Small intestine (tissue), 7 donors: ENCODE results near the gene OTUB2. TPM values are rescaled to one million over a fixed set of nuclear protein-coding genes. Genes with fewer than 3 reads are reported as not detected.

Experiments
- DNase-seq, 2 donors: peaks; one replicate each; pipeline versions ENCODE4 v3.0.0 to v3.0.0-alpha.2; 2013
- FAIRE-seq: peaks from 2 replicates; lab custom pipeline; 2012; peaks lifted over from hg19 to GRCh38; lab: Jason Lieb, UNC
- H3K27ac ChIP-seq, 3 donors: one replicate each; pipeline ENCODE4 v1.5.1; 2013; ENCODE audit warnings: low read length in 2 of 3, mild to moderate bottlenecking in 2 of 3, control low read depth in 1 of 3, inconsistent platforms in 1 of 3, low read depth in 1 of 3, moderate library complexity in 1 of 3
- H3K27me3 ChIP-seq, 3 donors: one replicate each; pipeline ENCODE4 v1.6.1; 2013; ENCODE audit warnings: low read length in 3 of 3, inconsistent platforms in 1 of 3; ENCODE audit not compliant: control insufficient read depth in 3 of 3, insufficient read depth in 3 of 3
- H3K36me3 ChIP-seq, 3 donors: one replicate each; pipeline ENCODE4 v1.6.1; 2013; ENCODE audit warnings: low read length in 3 of 3, inconsistent platforms in 1 of 3, low read depth in 1 of 3, mild to moderate bottlenecking in 1 of 3, moderate library complexity in 1 of 3; ENCODE audit not compliant: control insufficient read depth in 3 of 3, insufficient read depth in 2 of 3
- H3K4me1 ChIP-seq, 3 donors: one replicate each; pipeline ENCODE4 v1.6.1; 2013; ENCODE audit warnings: low read length in 2 of 3, inconsistent platforms in 1 of 3, low read depth in 1 of 3, mild to moderate bottlenecking in 1 of 3, moderate library complexity in 1 of 3; ENCODE audit not compliant: control insufficient read depth in 3 of 3, insufficient read depth in 2 of 3
- H3K4me3 ChIP-seq, 3 donors: one replicate each; pipeline ENCODE4 v1.5.1; 2013; ENCODE audit warnings: low read length in 3 of 3, control low read depth in 1 of 3, inconsistent platforms in 1 of 3, low read depth in 1 of 3, mild to moderate bottlenecking in 1 of 3, moderate library complexity in 1 of 3
- H3K9me3 ChIP-seq, 2 donors: one replicate each; pipeline ENCODE4 v1.6.1; 2013; ENCODE audit warnings: low read depth in 1 of 2, low read length in 1 of 2; ENCODE audit not compliant: control insufficient read depth in 2 of 2, insufficient read depth in 1 of 2
- WGBS, 3 donors: extraction: QIAGEN DNeasy Blood & Tissue Kit; methylation state at CpG; one replicate each; pipeline ENCODE4 v1.1.7; 2013; 5-methylcytosine and 5-hydroxymethylcytosine counted together
- polyA plus RNA-seq, 4 donors: library from polyadenylated mRNA; stranded (reverse) in 3 of 4; unstranded in 1 of 4; fragments of 200-250 nt in 3 of 4; fragments of 120-200 nt in 1 of 4; gene quantifications; one replicate each; pipeline versions ENCODE4 v1.2.1 to v1.2.3, GENCODE V29; 2013
- donor health status: healthy with polysubstance abuse.
- donor health status: control.
- donor health status: control.
- donor health status: Bipolar disorder and iron deficiency.
- donor health status: healthy.

The OTUB2 gene
- polyA plus RNA-seq, 4 donors, result 0.22 to 1.4 (median 0.74) TPM

DNA sequence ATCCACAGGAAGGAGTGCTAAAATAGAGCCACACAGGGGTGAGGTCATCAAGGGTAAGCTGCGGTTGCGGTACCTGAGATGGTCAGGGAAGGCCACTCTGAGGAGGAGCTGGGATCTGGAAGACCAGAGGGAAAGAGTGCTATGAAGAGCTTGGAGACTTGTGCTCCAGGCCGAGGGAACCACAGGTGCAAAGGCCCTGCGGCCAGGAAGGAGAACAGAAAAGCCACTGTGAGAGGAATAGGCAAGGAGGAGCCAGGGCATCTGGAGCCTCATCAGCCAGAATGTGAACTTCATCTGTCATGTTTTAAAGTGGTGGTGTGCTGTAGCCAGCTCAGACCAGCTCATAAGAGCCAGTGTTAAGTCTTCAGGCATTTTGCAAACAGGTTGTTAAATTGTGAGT is 34.5 kb upstream of the OTUB2 start:
- no peak for FAIRE-seq
- H3K4me1 ChIP-seq, result no peaks in the 10 kb centered on the region
- no peak overlapping the region for H3K4me3 ChIP-seq
- no peak for DNase-seq
- 93 to 94% (median 93%) methylated on average over 4 of the region's 4 CpGs for WGBS, 3 donors
- no peak overlapping the region for H3K27ac ChIP-seq
- H3K27me3 ChIP-seq, result peaks cover 0 to 3% (median 0%) of the 10 kb centered on the region in 3 donors
- no peaks in the 10 kb centered on the region for H3K36me3 ChIP-seq
- no peaks in the 10 kb centered on the region for H3K9me3 ChIP-seq

DNA sequence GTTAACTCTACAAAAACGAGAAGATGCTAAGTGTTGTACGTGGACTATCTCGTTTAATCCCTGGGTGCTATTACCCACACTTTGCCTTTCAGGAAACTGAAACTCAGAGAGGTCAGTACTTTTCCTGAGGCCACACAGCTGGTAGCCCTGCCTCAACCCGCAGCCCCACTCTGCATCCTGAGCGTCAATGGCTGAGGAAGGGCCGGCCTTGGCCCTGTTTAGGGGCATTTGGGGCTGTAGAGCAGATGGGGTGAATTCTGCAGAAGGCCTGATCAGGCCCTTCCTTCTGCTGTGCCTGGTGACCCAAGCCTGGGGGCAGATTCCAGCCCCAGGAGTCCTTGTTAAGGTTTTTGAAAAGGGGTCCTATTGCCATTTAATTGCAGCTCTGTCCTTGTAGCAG is 32.8 kb upstream of the OTUB2 start:
- Histone ChIP-seq H3K9me3 (no peaks in the 10 kb centered on the region), H3K27me3 (peaks cover 0 to 3% (median 0%) of the 10 kb centered on the region in 3 donors), H3K4me1 (no peaks in the 10 kb centered on the region), H3K36me3 (no peaks in the 10 kb centered on the region), H3K4me3 (no peak overlapping the region), H3K27ac (no peak overlapping the region)
- DNase-seq (no peak), FAIRE-seq (no peak)
- 73 to 79% (median 77%) methylated on average over 6 of the region's 6 CpGs for WGBS, 3 donors

DNA sequence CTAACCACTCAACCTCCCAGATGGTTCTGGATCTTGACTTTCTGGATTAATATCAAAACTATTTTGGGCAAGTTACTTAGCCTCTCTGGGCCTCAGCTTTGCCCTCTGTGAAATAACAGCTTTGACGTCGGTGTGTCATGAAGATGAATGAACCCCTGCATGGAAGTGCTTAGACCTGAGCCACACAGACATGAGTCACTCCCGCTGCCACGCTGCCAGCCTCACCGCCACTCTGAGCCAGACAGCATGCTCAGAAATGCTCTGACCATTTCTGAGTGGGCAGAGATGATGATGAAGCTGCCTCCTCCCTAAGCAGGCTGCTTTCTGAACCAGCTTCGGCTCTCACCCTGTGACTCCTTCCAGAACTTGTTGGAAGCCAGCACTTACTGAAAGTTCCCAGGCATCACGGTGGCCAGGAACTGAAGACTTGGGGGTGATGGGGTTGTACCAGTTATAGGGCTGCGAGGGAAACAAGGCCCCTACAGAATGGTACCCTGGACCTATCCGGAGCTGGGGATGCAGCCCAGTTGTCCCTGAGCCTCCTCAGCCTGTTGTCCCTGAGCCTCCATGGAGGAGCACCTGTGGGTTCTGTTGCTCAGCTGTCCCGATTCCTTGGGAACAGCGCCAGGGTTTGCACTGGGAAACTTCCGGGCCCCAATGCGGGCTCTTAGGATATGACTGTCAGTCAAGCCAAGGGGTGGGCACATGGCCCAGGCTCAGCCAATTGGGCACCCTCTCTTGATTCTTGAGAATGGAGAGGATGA is 31.0 kb upstream of the OTUB2 start:
- no peaks in the 10 kb centered on the region for H3K9me3 ChIP-seq
- 48 to 55% (median 52%) methylated on average over 13 of the region's 13 CpGs for WGBS, 3 donors
- no peak for DNase-seq
- no peaks in the 10 kb centered on the region for H3K4me1 ChIP-seq
- peaks cover 0 to 3% (median 0%) of the 10 kb centered on the region in 3 donors for H3K27me3 ChIP-seq
- no peak for FAIRE-seq
- H3K27ac ChIP-seq, result no peak overlapping the region
- no peak overlapping the region for H3K4me3 ChIP-seq
- H3K36me3 ChIP-seq, result no peaks in the 10 kb centered on the region

DNA sequence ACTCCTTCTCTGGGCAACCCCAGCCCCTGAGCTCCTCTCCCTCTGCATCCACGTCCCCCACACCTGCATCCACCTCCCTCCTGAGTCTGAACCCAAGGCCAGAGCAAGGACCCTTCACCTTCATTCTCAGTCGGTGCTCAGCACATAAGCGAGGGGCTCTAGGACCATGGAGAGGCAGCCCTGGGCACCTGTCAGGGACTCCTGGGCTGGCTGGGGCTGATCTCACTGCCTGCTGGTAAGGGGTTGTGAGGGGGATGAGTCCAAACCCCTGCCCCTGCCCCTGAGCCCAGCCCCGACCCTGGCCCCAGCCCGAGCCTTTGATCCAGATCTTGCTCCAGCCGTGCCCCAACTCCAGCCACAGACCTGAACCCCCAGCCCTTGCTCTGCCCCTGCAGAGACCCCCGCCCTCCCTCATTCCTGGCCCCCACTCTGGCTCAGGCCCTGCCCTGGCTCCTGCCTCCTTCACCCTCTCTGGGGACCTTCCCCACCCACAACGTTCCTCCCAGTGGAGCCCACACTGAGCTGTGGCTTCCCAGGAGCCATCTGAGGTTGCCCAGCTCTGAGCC is 29.9 kb upstream of the OTUB2 start:
- 49 to 68% (median 62%) methylated on average over 8 of the region's 8 CpGs for WGBS, 3 donors
- Histone ChIP-seq H3K4me3 (no peak overlapping the region), H3K27me3 (peaks cover 0 to 7% (median 0%) of the 10 kb centered on the region in 3 donors), H3K36me3 (no peaks in the 10 kb centered on the region), H3K4me1 (no peaks in the 10 kb centered on the region), H3K9me3 (no peaks in the 10 kb centered on the region), H3K27ac (no peak overlapping the region)
- DNase-seq (no peak), FAIRE-seq (no peak)

DNA sequence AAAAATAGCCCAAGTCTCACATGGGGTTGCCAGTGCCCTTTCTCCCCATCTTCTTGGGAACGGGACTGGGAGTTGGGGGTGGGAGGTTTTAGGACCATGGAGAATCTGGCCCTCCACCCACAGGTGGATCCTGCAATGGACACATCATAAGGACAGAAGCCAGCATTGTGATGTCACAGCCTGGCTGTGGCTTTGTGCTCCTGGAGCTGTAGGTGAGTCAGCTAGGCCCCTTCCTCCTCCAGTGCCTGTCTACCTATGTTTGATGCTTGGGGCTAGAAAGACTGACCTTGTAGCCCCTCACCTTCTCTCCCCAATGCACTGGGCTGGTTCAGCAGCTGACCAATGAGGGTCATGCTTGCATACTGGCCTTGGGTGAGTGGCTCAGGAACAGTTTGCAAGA is 29.1 kb upstream of the OTUB2 start, which contains the start of gene CCDC197:
Gene CCDC197 (plus strand): TSS at position 220 of the 400 bp plus-strand sequence. CDS start 831 bp downstream, outside the sequence.
- peaks cover 0 to 7% (median 0%) of the 10 kb centered on the region in 3 donors for H3K27me3 ChIP-seq
- DNase-seq (no peak), FAIRE-seq (no peak)
- no peaks in the 10 kb centered on the region for H3K36me3 ChIP-seq
- WGBS, 3 donors, result 81 to 93% (median 83%) methylated on average over 1 of the region's 1 CpG
- no peaks in the 10 kb centered on the region for H3K4me1 ChIP-seq
- no peak within 1 kb of the TSS for H3K27ac ChIP-seq
- H3K4me3 ChIP-seq, result no peak within 1 kb of the TSS
- no peaks in the 10 kb centered on the region for H3K9me3 ChIP-seq

DNA sequence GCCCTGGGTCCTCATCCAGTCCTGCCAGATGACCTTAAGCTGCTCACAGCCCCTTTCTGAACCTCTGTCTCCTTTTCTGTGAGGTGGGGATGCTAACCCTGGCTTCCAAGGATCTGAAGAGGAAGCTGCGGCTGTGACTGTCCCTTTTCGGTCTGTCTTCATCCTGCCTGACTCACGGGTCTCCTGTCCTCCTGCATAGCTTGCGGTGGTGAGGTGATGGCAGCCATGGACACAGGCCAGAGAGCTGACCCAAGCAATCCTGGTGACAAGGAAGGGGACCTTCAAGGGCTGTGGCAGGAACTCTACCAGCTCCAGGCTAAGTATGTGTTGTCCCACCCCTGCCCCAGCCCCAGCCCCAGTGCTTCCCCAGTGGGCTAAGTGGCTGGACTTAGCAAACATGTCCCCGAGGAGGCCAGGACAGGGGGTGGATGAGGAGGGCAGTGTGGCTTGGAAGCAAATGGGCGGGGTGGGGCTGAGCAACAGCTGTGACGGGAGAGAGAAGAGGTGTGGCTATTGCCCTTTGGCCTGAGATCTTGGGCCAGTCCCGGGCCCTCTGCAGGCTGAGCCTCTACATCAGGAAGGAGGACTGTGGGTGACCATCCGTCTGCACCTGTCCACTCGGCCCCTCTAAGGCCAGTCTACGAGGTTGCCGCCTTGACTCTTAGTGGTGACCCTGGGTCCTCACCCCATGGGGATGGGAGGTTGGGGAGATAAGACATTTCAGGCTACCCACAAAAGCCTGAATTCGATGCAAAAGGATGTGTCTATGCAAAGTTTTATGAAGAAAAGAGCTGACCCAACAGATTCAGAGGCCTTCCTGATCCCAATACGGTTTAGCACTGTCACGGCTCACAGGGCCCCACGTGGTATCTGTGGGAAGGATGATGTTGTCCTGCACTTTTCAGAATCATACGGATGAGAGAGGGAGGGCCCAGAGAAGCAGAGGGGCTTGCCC is 27.9 kb upstream of the OTUB2 start:
- peak; percentile 47 to 52 for DNase-seq
- no peak overlapping the region for H3K27ac ChIP-seq
- H3K9me3 ChIP-seq, result no peaks in the 10 kb centered on the region
- FAIRE-seq, result no peak
- 68 to 76% (median 70%) methylated on average over 16 to 17 of the region's 17 CpGs for WGBS, 3 donors
- no peak overlapping the region for H3K4me3 ChIP-seq
- no peaks in the 10 kb centered on the region for H3K4me1 ChIP-seq
- H3K36me3 ChIP-seq, result no peaks in the 10 kb centered on the region
- peaks cover 0 to 7% (median 0%) of the 10 kb centered on the region in 3 donors for H3K27me3 ChIP-seq

DNA sequence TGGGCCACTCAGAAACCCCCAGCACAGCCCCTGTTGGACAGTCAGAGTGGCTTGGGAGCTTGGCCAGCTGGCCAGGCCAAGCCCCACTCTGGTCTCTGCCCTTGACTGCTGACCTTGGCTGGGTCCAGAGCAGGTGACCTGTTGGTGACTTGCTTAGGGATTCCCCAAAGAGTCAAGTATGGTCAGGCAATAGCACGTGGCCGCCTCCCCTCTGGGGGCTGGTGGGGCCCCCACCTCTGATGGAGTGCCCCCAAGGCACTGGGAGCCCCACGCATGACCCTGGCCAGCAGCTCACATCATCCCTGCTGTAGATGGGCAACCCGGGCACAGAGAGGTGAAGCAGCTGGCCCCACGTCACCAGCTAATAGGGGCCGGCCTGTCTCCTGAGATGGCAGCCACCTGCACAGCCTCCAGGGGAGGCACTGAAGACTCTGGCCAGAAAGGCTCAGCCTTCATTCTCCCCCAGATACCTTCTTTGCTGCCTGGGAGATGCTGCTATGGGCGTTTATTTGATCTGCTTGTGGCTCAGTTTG is 27.2 kb upstream of the OTUB2 start:
- H3K9me3 ChIP-seq, result no peaks in the 10 kb centered on the region
- H3K27me3 ChIP-seq, result peaks cover 0 to 7% (median 0%) of the 10 kb centered on the region in 3 donors
- H3K27ac ChIP-seq, result no peak overlapping the region
- no peaks in the 10 kb centered on the region for H3K36me3 ChIP-seq
- H3K4me3 ChIP-seq, result no peak overlapping the region
- no peaks in the 10 kb centered on the region for H3K4me1 ChIP-seq
- DNase-seq, result no peak
- FAIRE-seq, result no peak
- WGBS, 3 donors, result 78 to 90% (median 79%) methylated on average over 7 of the region's 7 CpGs

DNA sequence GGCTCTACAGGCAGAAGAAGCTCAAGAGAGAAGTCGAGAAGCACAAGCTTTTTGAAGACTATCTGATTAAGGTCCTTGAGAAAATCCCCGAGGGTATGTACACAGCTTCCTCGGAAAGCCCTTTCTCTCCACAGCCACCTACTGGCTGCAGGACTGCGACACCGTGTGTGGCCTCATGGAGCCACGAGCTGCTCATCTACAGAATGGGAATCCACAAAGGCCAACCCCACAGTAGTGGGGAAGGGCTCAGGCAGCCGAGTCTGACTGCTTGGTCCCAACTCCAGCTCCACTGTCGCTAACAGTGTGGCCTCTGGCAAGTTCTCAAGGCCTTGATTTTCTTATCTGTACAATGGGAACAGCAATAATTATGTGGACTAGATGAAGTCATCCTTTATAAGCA is 26.6 kb upstream of the OTUB2 start:
- peaks cover 0 to 7% (median 0%) of the 10 kb centered on the region in 3 donors for H3K27me3 ChIP-seq
- DNase-seq (no peak), FAIRE-seq (no peak)
- H3K9me3 ChIP-seq, result no peaks in the 10 kb centered on the region
- H3K4me3 ChIP-seq, result no peak overlapping the region
- WGBS, 3 donors, result 58 to 72% (median 62%) methylated on average over 8 of the region's 8 CpGs
- no peaks in the 10 kb centered on the region for H3K36me3 ChIP-seq
- no peaks in the 10 kb centered on the region for H3K4me1 ChIP-seq
- no peak overlapping the region for H3K27ac ChIP-seq
